Endothelial cell of umbilical vein (primary cell): ENCODE results near the gene LRRC52. TPM values are rescaled to one million over a fixed set of nuclear protein-coding genes. Genes with fewer than 3 reads are reported as not detected.

Source experiments
- BruUV-seq: library from RNA; stranded (reverse); fragments of 400-500 nt; replicated peaks from 2 replicates; lab custom pipeline; 2021; lab: Mats Ljungman, UMichigan
- CTCF ChIA-PET: fragments of 300-600, 350-600 bp; sonication (Branson Sonifier 250); formaldehyde crosslinking; loops from one replicate; lab custom pipeline; 2021; ENCODE audit warnings: antibody characterized with exemption, inconsistent platforms; lab: Charles Lee
- POLR2A ChIA-PET: fragments of 300-600, 350-600 bp; sonication (Branson Sonifier 250); formaldehyde crosslinking; loops from one replicate; lab custom pipeline; 2021; ENCODE audit warnings: antibody characterized with exemption, inconsistent platforms; lab: Charles Lee
- DNase-seq: peaks from one replicate; pipeline ENCODE4 v3.0.0-alpha.2; 2011; ENCODE audit warnings: low read depth, low spot score
- FAIRE-seq: peaks from 2 replicates; lab custom pipeline; 2011; peaks lifted over from hg19 to GRCh38; lab: Jason Lieb, UNC
- H2AFZ ChIP-seq: 2 replicates; pipeline ENCODE4 v1.6.0; 2012; ENCODE audit warnings: low read depth, low read length, control low read depth, inconsistent platforms
- H3K27ac ChIP-seq: 2 replicates; pipeline ENCODE4 v1.5.1; 2011; ENCODE audit warnings: low read depth, mild to moderate bottlenecking, control low read depth, low read length, moderate library complexity; ENCODE audit not compliant: insufficient read depth
- H3K27me3 ChIP-seq, 2 experiments: 2 replicates each; pipeline versions ENCODE4 v1.6.0 to v1.6.1; 2011; ENCODE audit warnings: low read length in 2 of 2, mixed read lengths in 1 of 2; ENCODE audit not compliant: control insufficient read depth in 2 of 2, insufficient read depth in 2 of 2
- H3K36me3 ChIP-seq, 2 experiments: 2 replicates in 1 of 2; 3 replicates in 1 of 2; pipeline ENCODE4 v1.5.1; 2011; ENCODE audit warnings: low read length in 2 of 2, mild to moderate bottlenecking in 1 of 2, moderate library complexity in 1 of 2; ENCODE audit not compliant: control insufficient read depth in 2 of 2, insufficient read depth in 2 of 2; ENCODE audit errors: extremely low read depth in 1 of 2
- H3K4me1 ChIP-seq: 3 replicates; pipeline ENCODE4 v1.5.1; 2011; ENCODE audit warnings: mild to moderate bottlenecking, low read length; ENCODE audit not compliant: control insufficient read depth, insufficient read depth; ENCODE audit errors: extremely low read depth
- H3K4me2 ChIP-seq: 2 replicates; pipeline ENCODE4 v1.6.1; 2011; ENCODE audit warnings: low read length, control low read depth, mixed read lengths; ENCODE audit not compliant: insufficient read depth
- H3K4me3 ChIP-seq, 3 experiments: fragments of 200-600 bp in 1 of 3; sonication (generic), shearing (Covaris generic) in 1 of 3; replicated peaks in 1 of 3; 2 replicates each; pipeline ENCODE4 v1.5.1; 2011 to 2016; ENCODE audit warnings: control low read depth in 3 of 3, low read length in 3 of 3, mild to moderate bottlenecking in 2 of 3, inconsistent platforms in 1 of 3, low read depth in 1 of 3, moderate library complexity in 1 of 3; ENCODE audit not compliant: insufficient read depth in 1 of 3
- H3K79me2 ChIP-seq: 2 replicates; pipeline ENCODE4 v1.6.0; 2012; ENCODE audit warnings: low read length, inconsistent platforms; ENCODE audit not compliant: control insufficient read depth, insufficient read depth
- H3K9ac ChIP-seq: replicated peaks from 2 replicates; pipeline ENCODE3; 2011; ENCODE audit warnings: low read length, control low read depth; ENCODE audit not compliant: insufficient read depth; ENCODE audit errors: extremely low read depth
- H3K9me1 ChIP-seq: replicated peaks from 3 replicates; pipeline ENCODE4 v1.6.0; 2011; ENCODE audit warnings: mild to moderate bottlenecking, low read length; ENCODE audit not compliant: control insufficient read depth, insufficient read depth; ENCODE audit errors: extremely low read depth
- H3K9me3 ChIP-seq: replicated peaks from 2 replicates; pipeline ENCODE4 v1.5.1; 2012; ENCODE audit warnings: low read length, inconsistent platforms; ENCODE audit not compliant: control insufficient read depth, insufficient read depth
- H4K20me1 ChIP-seq: replicated peaks from 2 replicates; pipeline ENCODE3; 2011; ENCODE audit warnings: mild to moderate bottlenecking, low read length; ENCODE audit not compliant: control insufficient read depth, insufficient read depth; ENCODE audit errors: extremely low read depth
- CTCF ChIP-seq, 2 donors: IDR thresholded peaks; 1 replicate in 1 of 2; 2 replicates in 1 of 2; pipeline ENCODE4 v1.5.1; 2011; ENCODE audit warnings: low read length in 2 of 2, mild to moderate bottlenecking in 2 of 2, moderate library complexity in 2 of 2, control low read depth in 1 of 2, inconsistent platforms in 1 of 2, low read depth in 1 of 2; ENCODE audit not compliant: insufficient read depth in 1 of 2; ENCODE audit errors: extremely low read depth in 1 of 2
- EZH2 ChIP-seq: IDR thresholded peaks from 2 replicates; pipeline ENCODE4 v1.6.1; 2012; ENCODE audit warnings: borderline replicate concordance, low read depth, mild to moderate bottlenecking, moderate library complexity, low read length, inconsistent platforms; ENCODE audit not compliant: severe bottlenecking
- FOS ChIP-seq: IDR thresholded peaks from 2 replicates; pipeline ENCODE4 v1.6.1; 2011; ENCODE audit warnings: mild to moderate bottlenecking, low read length, moderate library complexity, borderline replicate concordance; ENCODE audit not compliant: insufficient read depth
- GATA2 ChIP-seq: IDR thresholded peaks from 2 replicates; pipeline ENCODE4 v1.7.0; 2011; ENCODE audit warnings: low read depth, mild to moderate bottlenecking, moderate library complexity, mixed read lengths, low read length; ENCODE audit not compliant: insufficient read length, insufficient read depth
- JUN ChIP-seq: IDR thresholded peaks from 2 replicates; pipeline ENCODE4 v1.6.1; 2011; ENCODE audit warnings: borderline replicate concordance, low read depth; ENCODE audit not compliant: insufficient read length, insufficient read depth
- MAX ChIP-seq: IDR thresholded peaks from 2 replicates; pipeline ENCODE4 v1.6.1; 2011; ENCODE audit not compliant: insufficient read depth, insufficient read length
- MYC ChIP-seq: IDR thresholded peaks from one replicate; pipeline ENCODE4 v1.6.1; 2011; ENCODE audit warnings: mild to moderate bottlenecking, low read depth, low read length
- POLR2A ChIP-seq: IDR thresholded peaks from 2 replicates; pipeline ENCODE4 v1.6.1; 2012; ENCODE audit warnings: low read depth, mild to moderate bottlenecking, control low read depth, low read length
- POLR2AphosphoS5 ChIP-seq: IDR thresholded peaks from 2 replicates; pipeline ENCODE4 v1.6.1; 2012; ENCODE audit warnings: low read depth, mild to moderate bottlenecking, control low read depth, low read length, moderate library complexity; ENCODE audit not compliant: insufficient read depth
- dilution Hi-C: fragments of 300-500 bp; cut with MboI; formaldehyde crosslinking; loops from one replicate; pipeline ENCODE4 v1.15.0; 2019; ENCODE audit warnings: low sequenced_read_pairs; ENCODE audit not compliant: extremely low pct_ligation_motif_present
- intact Hi-C: fragments of 100-400 bp; cut with micrococcal nuclease; formaldehyde crosslinking; loops from one replicate; pipeline ENCODE4 v1.10.0; 2022
- polyA plus RNA-seq, 4 experiments: library from polyadenylated mRNA; depleted of rRNA in 3 of 4; stranded (reverse) in 3 of 4; unstranded in 1 of 4; fragments of >200 nt; gene quantifications; 2 replicates each; pipeline versions ENCODE4 v1.2.1 to v1.2.3, GENCODE V29; 2011 to 2012; ENCODE audit warnings: missing spikeins in 1 of 4
- total RNA-seq: library from RNA; stranded (reverse); gene quantifications from 2 replicates; pipeline ENCODE4 v1.2.3, GENCODE V29; 2021

LRRC52 gene
- total and polyA plus RNA-seq, 2 donors (not counting 3 experiments of a cell fraction or from before 2014, with no cell fraction given), result not detected

GRCh38 chr1:165603810-165604209, 60.0 kb downstream of the LRRC52 start:
- Histone ChIP-seq H4K20me1 (no peaks in the 10 kb centered on the region), H2AFZ (no peak overlapping the region), H3K4me2 (no peak overlapping the region), H3K9ac (no peak overlapping the region), H3K27me3 (peaks cover 0 to 2% of the 10 kb centered on the region in 2 experiments), H3K9me3 (no peaks in the 10 kb centered on the region), H3K4me3 (no peak overlapping the region), H3K79me2 (no peaks in the 10 kb centered on the region), H3K4me1 (peaks cover under 1% of the 10 kb centered on the region), H3K27ac (no peak overlapping the region), H3K9me1 (no peaks in the 10 kb centered on the region), H3K36me3 (no peaks in the 10 kb centered on the region)
- FAIRE-seq, result no peak
- no TSS peak for BruUV-seq
- intact Hi-C loops, result loop anchor here (10.0 kb wide), 1 partner anchor 561 kb away; the partner anchor contains the start of gene FAM78B
- POLR2A ChIA-PET, result no interaction called here
- TF ChIP-seq MYC, result no peak
- no peak for TF ChIP-seq POLR2A
- no peak for TF ChIP-seq FOS
- no peak for TF ChIP-seq JUN
- no peak for TF ChIP-seq MAX
- no peak for TF ChIP-seq POLR2AphosphoS5
- TF ChIP-seq CTCF (IDR thresholded peaks at IDR 0.05; ENCODE audit: extremely low read depth in 1 of 2, insufficient read depth in 1 of 2, low read depth in 1 of 2, low read length in 2 of 2), result no peak
- TF ChIP-seq GATA2, result no peak
- TF ChIP-seq EZH2, result no peak
- no peak for DNase-seq
- dilution Hi-C loops, result no loop called here
- CTCF ChIA-PET, result interaction anchor here (0.7 to 1.6 kb wide), 2 partner anchors 236 to 310 kb away, joined by 3 read pairs; no protein-coding TSS in a partner anchor
